Neural progenitor cell (in vitro differentiated cells): ENCODE data around the gene MOSMO. TPM values are rescaled to one million over a fixed set of nuclear protein-coding genes. Genes with fewer than 3 reads are reported as not detected.

Experiments
- DNase-seq: peaks from one replicate; pipeline ENCODE4 v3.0.0-alpha.2; 2016; ENCODE audit warnings: low spot score
- H2AFZ ChIP-seq: fragments of 200-600 bp; sonication (generic); replicated peaks from 2 replicates; pipeline ENCODE4 v1.6.1; 2016; ENCODE audit warnings: antibody characterized with exemption
- H3F3A ChIP-seq: fragments of 200-600 bp; sonication (generic); 2 replicates; pipeline ENCODE4 v1.6.1; 2016; ENCODE audit warnings: antibody characterized with exemption, low read depth
- H3K27ac ChIP-seq: fragments of 200-600 bp; sonication (generic); 2 replicates; pipeline ENCODE4 v1.5.1; 2016; ENCODE audit warnings: mild to moderate bottlenecking
- H3K27me3 ChIP-seq: fragments of 200-600 bp; sonication (generic); 2 replicates; pipeline ENCODE4 v1.6.1; 2016; ENCODE audit warnings: mild to moderate bottlenecking, moderate library complexity
- H3K36me3 ChIP-seq: fragments of 200-600 bp; sonication (generic); 2 replicates; pipeline ENCODE4 v1.5.1; 2016
- H3K4me1 ChIP-seq: fragments of 200-600 bp; sonication (generic); 2 replicates; pipeline ENCODE4 v1.6.1; 2016; ENCODE audit warnings: mixed run types
- H3K4me2 ChIP-seq: fragments of 200-600 bp; sonication (generic); 2 replicates; pipeline ENCODE4 v1.6.1; 2016
- H3K4me3 ChIP-seq: fragments of 200-600 bp; sonication (generic); 2 replicates; pipeline ENCODE4 v1.5.1; 2016
- H3K79me2 ChIP-seq: fragments of 200-600 bp; sonication (generic); 2 replicates; pipeline ENCODE4 v1.6.1; 2016; ENCODE audit warnings: low read depth
- H3K9ac ChIP-seq: fragments of 200-600 bp; sonication (generic); 2 replicates; pipeline ENCODE4 v1.6.1; 2016
- H3K9me3 ChIP-seq: fragments of 200-600 bp; sonication (generic); 2 replicates; pipeline ENCODE4 v1.5.1; 2016; ENCODE audit warnings: low read depth
- H4K20me1 ChIP-seq: fragments of 200-600 bp; sonication (generic); 2 replicates; pipeline ENCODE4 v1.6.1; 2016; ENCODE audit warnings: low read depth
- H3K27ac Mint-ChIP-seq: 3 replicates; pipeline ENCODE4 v1.8.0; 2021; ENCODE audit warnings: mixed read lengths
- H3K27me3 Mint-ChIP-seq: 2 replicates; pipeline ENCODE4 v1.8.0; 2022; ENCODE audit warnings: low read depth, mild to moderate bottlenecking, inconsistent platforms, moderate library complexity, mixed read lengths; ENCODE audit not compliant: insufficient read depth
- H3K36me3 Mint-ChIP-seq: 3 replicates; pipeline ENCODE4 v1.8.0; 2021; ENCODE audit warnings: mixed read lengths
- H3K4me1 Mint-ChIP-seq: 3 replicates; pipeline ENCODE4 v1.8.0; 2021; ENCODE audit warnings: mixed read lengths
- H3K4me3 Mint-ChIP-seq: 3 replicates; pipeline ENCODE4 v1.8.0; 2021; ENCODE audit warnings: mild to moderate bottlenecking, moderate library complexity, mixed read lengths
- H3K9me3 Mint-ChIP-seq: 3 replicates; pipeline ENCODE4 v1.8.0; 2020; ENCODE audit warnings: mixed read lengths
- EZH2 ChIP-seq: fragments of 200-600 bp; sonication (generic); IDR thresholded peaks from 2 replicates; pipeline ENCODE4 v1.6.1; 2017; ENCODE audit warnings: antibody characterized with exemption, mild to moderate bottlenecking, moderate library complexity
- EZH2phosphoT487 ChIP-seq: fragments of 200-600 bp; sonication (generic); IDR thresholded peaks from 2 replicates; pipeline ENCODE4 v1.6.1; 2017; ENCODE audit warnings: antibody characterized with exemption
- total RNA-seq: library from RNA; depleted of rRNA; stranded (reverse); fragments of >200 nt; gene quantifications from 2 replicates; pipeline ENCODE4 v1.2.3, GENCODE V29; 2015; ENCODE audit warnings: low replicate concordance
- TF ChIP-seq, protein P1 (sequence below): fragments of 200-600 bp; sonication (generic); IDR thresholded peaks from 2 replicates; pipeline ENCODE4 v1.5.1; 2017; ENCODE audit warnings: antibody characterized with exemption, mild to moderate bottlenecking

The MOSMO gene
- total RNA-seq, 1 donor from 2014 or later, result 35.2 TPM

DNA sequence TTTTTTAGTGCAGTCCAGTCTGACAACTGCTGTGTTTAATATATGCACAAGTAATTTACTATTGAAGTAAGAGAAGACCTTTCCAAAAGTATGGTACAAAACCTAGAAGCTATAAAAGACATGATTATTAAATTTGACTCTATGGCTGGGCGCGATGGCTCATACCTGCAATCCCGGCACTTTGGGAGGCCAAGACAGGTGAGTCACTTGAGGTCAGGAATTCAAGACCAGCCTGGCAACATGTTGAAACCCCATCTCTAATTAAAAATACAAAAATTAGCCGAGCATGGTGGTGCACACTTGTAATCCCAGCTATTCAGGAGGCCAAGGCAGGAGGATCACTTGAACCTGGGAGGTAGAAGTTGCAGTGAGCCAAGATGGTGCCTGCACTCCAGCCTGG, 43.1 kb downstream of the MOSMO start:
- Histone ChIP-seq H3K79me2 (peaks cover 10% of the 10 kb centered on the region), H3K4me2 (no peak overlapping the region), H4K20me1 (peaks cover 4% of the 10 kb centered on the region), H3F3A (no peaks in the 10 kb centered on the region), H3K27ac (no peak overlapping the region), H3K4me1 (no peaks in the 10 kb centered on the region), H3K4me3 (no peak overlapping the region), H2AFZ (no peak overlapping the region), H3K9ac (no peak overlapping the region), H3K36me3 (no peaks in the 10 kb centered on the region), H3K27me3 (no peaks in the 10 kb centered on the region), H3K9me3 (no peaks in the 10 kb centered on the region)
- Mint-ChIP-seq H3K4me3 (no peak overlapping the region), H3K9me3 (no peaks in the 10 kb centered on the region), H3K4me1 (peaks cover 6% of the 10 kb centered on the region), H3K27ac (no peak overlapping the region), H3K27me3 (no peaks in the 10 kb centered on the region), H3K36me3 (no peaks in the 10 kb centered on the region)
- DNase-seq, result no peak
- no peak for TF ChIP-seq EZH2phosphoT487
- TF ChIP-seq EZH2, result no peak
- TF ChIP-seq, protein P1, sequence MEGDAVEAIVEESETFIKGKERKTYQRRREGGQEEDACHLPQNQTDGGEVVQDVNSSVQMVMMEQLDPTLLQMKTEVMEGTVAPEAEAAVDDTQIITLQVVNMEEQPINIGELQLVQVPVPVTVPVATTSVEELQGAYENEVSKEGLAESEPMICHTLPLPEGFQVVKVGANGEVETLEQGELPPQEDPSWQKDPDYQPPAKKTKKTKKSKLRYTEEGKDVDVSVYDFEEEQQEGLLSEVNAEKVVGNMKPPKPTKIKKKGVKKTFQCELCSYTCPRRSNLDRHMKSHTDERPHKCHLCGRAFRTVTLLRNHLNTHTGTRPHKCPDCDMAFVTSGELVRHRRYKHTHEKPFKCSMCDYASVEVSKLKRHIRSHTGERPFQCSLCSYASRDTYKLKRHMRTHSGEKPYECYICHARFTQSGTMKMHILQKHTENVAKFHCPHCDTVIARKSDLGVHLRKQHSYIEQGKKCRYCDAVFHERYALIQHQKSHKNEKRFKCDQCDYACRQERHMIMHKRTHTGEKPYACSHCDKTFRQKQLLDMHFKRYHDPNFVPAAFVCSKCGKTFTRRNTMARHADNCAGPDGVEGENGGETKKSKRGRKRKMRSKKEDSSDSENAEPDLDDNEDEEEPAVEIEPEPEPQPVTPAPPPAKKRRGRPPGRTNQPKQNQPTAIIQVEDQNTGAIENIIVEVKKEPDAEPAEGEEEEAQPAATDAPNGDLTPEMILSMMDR, result no peak

- no peaks in the 10 kb centered on the region for H3K27me3 Mint-ChIP-seq
- H3K36me3 Mint-ChIP-seq, result peaks cover 3% of the 10 kb centered on the region
- no peak for DNase-seq
- H3K4me3 Mint-ChIP-seq, result no peak overlapping the region
- Histone ChIP-seq H4K20me1 (no peaks in the 10 kb centered on the region), H3K27me3 (no peaks in the 10 kb centered on the region), H3F3A (peaks cover 4% of the 10 kb centered on the region), H3K4me2 (no peak overlapping the region), H3K4me3 (no peak overlapping the region), H3K27ac (no peak overlapping the region), H3K9me3 (no peaks in the 10 kb centered on the region), H2AFZ (no peak overlapping the region), H3K9ac (no peak overlapping the region), H3K36me3 (no peaks in the 10 kb centered on the region), H3K4me1 (peaks cover 4% of the 10 kb centered on the region), H3K79me2 (peaks cover 23% of the 10 kb centered on the region)
- TF ChIP-seq, protein P1, result no peak
- no peak for TF ChIP-seq EZH2phosphoT487
- TF ChIP-seq EZH2, result no peak
- H3K9me3 Mint-ChIP-seq, result no peaks in the 10 kb centered on the region
- peaks cover 4% of the 10 kb centered on the region for H3K4me1 Mint-ChIP-seq
- H3K27ac Mint-ChIP-seq, result no peak overlapping the region
These were observed 45.1 kb downstream of the MOSMO start for GRCh38 chr16:22052980-22053379.

DNA sequence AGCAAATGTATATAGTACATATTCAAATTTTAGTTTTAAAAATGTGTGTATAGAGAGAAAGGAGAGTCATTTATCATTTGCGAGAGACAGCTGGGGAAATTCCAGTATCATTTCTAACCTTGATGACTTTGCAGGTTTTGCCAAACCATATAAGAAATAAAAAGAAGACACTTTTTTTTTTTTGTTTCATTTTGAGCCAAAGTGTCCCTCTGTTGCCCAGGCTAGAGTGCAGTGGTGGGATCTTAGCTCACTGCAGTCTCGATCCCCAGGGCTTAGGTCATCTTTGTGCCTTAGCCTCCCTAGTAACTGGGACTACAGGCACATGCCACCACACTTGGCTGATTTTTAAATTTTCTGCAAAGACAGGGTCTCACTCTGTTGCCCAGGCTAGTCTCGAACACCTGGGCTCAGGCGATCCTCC, 46.0 kb downstream of the MOSMO start:
- H3K4me1 Mint-ChIP-seq, result peaks cover 9% of the 10 kb centered on the region
- Histone ChIP-seq H3K79me2 (peaks cover 22% of the 10 kb centered on the region), H3F3A (peaks cover 10% of the 10 kb centered on the region), H3K9me3 (no peaks in the 10 kb centered on the region), H3K4me2 (no peak overlapping the region), H3K36me3 (no peaks in the 10 kb centered on the region), H4K20me1 (peaks cover under 1% of the 10 kb centered on the region), H2AFZ (no peak overlapping the region), H3K4me1 (peaks cover 12% of the 10 kb centered on the region), H3K9ac (no peak overlapping the region), H3K27me3 (no peaks in the 10 kb centered on the region), H3K4me3 (no peak overlapping the region), H3K27ac (no peak overlapping the region)
- no peak overlapping the region for H3K4me3 Mint-ChIP-seq
- H3K27ac Mint-ChIP-seq, result no peak overlapping the region
- peaks cover 3% of the 10 kb centered on the region for H3K36me3 Mint-ChIP-seq
- H3K27me3 Mint-ChIP-seq, result no peaks in the 10 kb centered on the region
- TF ChIP-seq, protein P1, result no peak
- no peak for TF ChIP-seq EZH2
- TF ChIP-seq EZH2phosphoT487, result no peak
- no peaks in the 10 kb centered on the region for H3K9me3 Mint-ChIP-seq
- DNase-seq, result no peak
